OCI-LY3 (cell line): ENCODE results near the gene MCM7.

ENCODE experiments used
- EZH2phosphoT487 ChIP-seq: fragments of 200-600 bp; shearing (Covaris generic); IDR thresholded peaks from 2 replicates; pipeline ENCODE4 v1.6.1; 2018; ENCODE audit warnings: antibody characterized with exemption, mixed run types, low read depth
- TF ChIP-seq, protein P1 (sequence below): fragments of 200-600, 300-600 bp; sonication (generic); IDR thresholded peaks from 2 replicates; pipeline ENCODE4 v1.5.1; 2014; ENCODE audit warnings: antibody characterized with exemption, low read length, low read depth

DNA sequence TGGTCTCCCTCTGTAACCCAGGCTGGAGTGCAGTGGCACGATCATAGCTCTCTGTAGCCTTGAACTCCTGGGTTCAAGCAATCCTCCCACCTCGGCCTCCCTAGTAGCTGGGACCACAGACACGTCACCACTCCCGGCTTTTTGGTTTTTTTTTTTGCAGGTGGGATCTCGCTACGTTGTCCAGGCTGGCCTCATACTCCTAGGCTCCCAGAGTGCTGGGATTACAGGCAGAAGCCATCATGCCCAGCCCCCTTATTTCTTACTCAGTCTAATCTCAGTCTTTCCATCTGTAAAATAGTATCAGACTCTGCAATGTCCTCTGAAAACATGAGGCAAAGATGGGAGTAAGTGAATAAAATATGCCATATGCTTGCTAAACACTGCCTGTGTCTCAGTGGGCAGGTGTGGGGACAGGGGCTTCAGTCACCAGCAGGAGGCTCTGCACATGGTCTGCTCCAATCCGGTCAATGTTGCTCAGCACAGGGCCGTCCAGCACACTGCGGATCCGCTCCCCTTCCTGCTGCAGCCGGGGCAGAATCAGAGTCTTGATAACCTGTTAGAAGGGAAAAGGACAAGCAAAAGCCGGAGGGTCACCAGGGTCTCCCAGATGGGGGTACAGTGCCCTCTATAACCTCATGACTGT, 8.4 kb upstream of the MCM7 start:
- TF ChIP-seq, protein P1, sequence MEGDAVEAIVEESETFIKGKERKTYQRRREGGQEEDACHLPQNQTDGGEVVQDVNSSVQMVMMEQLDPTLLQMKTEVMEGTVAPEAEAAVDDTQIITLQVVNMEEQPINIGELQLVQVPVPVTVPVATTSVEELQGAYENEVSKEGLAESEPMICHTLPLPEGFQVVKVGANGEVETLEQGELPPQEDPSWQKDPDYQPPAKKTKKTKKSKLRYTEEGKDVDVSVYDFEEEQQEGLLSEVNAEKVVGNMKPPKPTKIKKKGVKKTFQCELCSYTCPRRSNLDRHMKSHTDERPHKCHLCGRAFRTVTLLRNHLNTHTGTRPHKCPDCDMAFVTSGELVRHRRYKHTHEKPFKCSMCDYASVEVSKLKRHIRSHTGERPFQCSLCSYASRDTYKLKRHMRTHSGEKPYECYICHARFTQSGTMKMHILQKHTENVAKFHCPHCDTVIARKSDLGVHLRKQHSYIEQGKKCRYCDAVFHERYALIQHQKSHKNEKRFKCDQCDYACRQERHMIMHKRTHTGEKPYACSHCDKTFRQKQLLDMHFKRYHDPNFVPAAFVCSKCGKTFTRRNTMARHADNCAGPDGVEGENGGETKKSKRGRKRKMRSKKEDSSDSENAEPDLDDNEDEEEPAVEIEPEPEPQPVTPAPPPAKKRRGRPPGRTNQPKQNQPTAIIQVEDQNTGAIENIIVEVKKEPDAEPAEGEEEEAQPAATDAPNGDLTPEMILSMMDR = no peak
- no peak for TF ChIP-seq EZH2phosphoT487
